Mammary epithelial cell (primary cell): ENCODE measurements around the gene IFT25.

Source experiments
- CTCF ChIP-seq, 2 donors: IDR thresholded peaks in 1 of 2; conservative IDR thresholded peaks in 1 of 2; 2 replicates each; pipeline ENCODE4 v1.5.1; 2011 to 2012; ENCODE audit warnings: inconsistent platforms in 2 of 2, low read length in 2 of 2, mild to moderate bottlenecking in 2 of 2, control low read depth in 1 of 2, low read depth in 1 of 2; ENCODE audit not compliant: insufficient read depth in 1 of 2; ENCODE audit errors: extremely low read depth in 1 of 2
- EZH2 ChIP-seq: IDR thresholded peaks from 2 replicates; pipeline ENCODE4 v1.6.1; 2012; ENCODE audit warnings: low read length, inconsistent platforms, borderline replicate concordance

- TF ChIP-seq EZH2 (no peak), CTCF (conservative IDR thresholded peaks at IDR 0.05 in 1 of 2, IDR thresholded peaks at IDR 0.05 in 1 of 2; ENCODE audit: extremely low read depth in 1 of 2, insufficient read depth in 1 of 2, low read depth in 1 of 2, low read length in 2 of 2) (no peak)
These were observed 56.8 kb downstream of the IFT25 start for GRCh38 chr1:53888681-53889080.
